HG03097 (cell line): ENCODE data around the gene KDELR3.
"Not testable (repeated sequence)": the region's sequence is repeated elsewhere in the genome, so short reads cannot be mapped to it uniquely, and the experiment has no call there.

Experiments used
- ATAC-seq: cut with Tn5 transposase; IDR thresholded peaks from one replicate; pipeline ENCODE4 v1.9.1; 2021; ENCODE audit not compliant: unreplicated experiment, low FRiP score

Gene KDELR3

DNA sequence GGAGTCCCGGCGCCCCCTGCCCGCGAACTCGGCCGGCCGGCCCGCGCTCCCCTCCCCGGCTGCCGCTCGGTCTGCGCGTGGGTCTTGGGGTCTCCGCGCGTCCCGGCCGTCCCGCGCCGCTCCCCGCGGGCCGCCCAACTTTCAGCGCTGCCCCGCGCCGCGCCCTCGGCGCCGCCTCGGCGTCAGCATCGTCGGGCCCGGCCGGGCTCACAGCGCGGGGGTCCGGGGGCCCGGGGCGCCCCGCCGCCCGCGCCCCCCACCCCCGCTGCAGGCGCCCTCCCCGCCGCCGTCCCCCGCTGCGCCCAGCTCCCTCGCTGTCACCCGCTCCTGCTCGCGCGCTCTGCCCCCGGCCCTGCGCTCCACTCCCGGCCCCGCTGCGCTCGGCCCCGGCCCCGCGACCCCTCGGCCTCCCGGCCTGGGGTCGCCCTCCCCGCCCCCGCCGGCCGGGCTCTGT lies 12.8 kb upstream of the KDELR3 start, which contains the start of gene KCNJ4:
TSS of gene KCNJ4 (minus strand) at position 124 of the 454 bp plus-strand sequence. CDS start 27,067 bp downstream, outside the sequence.
- ATAC-seq = no peak

GRCh38 chr22:38455530-38456271 lies 12.2 kb upstream of the KDELR3 start:
- no peak for ATAC-seq

DNA sequence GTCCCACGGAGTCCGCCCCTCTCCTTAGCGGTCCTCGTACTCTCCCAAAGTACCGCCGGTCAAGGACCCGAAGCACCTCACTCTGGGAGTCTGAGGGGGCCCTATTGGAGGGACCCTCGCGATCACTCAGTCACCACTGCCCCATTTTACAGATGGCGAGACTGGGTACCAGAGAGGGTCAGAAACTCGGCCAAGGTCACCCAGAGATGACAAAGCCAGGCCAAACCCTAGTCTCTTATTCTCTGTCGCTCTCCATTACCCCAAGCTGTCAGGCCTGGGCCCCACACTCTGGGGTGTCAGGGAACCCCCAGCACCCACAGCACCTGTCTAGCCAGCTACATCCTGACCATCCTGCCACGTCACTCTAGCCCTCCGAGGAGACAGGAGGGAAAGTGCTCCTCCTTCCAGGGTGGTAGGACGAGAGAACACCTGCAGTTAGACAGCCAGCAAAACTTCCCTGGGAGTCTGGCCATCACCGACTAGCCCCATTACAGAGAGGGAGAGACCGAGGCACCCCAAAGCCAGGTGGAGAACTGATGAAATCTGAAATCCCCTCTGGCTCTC lies 11.5 kb upstream of the KDELR3 start:
- no peak for ATAC-seq

- ATAC-seq = no peak
Observed at GRCh38 chr22:38456841-38457699, 10.8 kb upstream of the KDELR3 start.

- ATAC-seq = no peak
Observed at GRCh38 chr22:38460426-38460840, 7.5 kb upstream of the KDELR3 start.

- ATAC-seq = no peak
Observed at GRCh38 chr22:38461057-38461413, 6.9 kb upstream of the KDELR3 start.

- no peak for ATAC-seq
Observed at GRCh38 chr22:38461414-38462081, 6.3 kb upstream of the KDELR3 start.

GRCh38 chr22:38462960-38463784 lies 4.7 kb upstream of the KDELR3 start:
- no peak for ATAC-seq

DNA sequence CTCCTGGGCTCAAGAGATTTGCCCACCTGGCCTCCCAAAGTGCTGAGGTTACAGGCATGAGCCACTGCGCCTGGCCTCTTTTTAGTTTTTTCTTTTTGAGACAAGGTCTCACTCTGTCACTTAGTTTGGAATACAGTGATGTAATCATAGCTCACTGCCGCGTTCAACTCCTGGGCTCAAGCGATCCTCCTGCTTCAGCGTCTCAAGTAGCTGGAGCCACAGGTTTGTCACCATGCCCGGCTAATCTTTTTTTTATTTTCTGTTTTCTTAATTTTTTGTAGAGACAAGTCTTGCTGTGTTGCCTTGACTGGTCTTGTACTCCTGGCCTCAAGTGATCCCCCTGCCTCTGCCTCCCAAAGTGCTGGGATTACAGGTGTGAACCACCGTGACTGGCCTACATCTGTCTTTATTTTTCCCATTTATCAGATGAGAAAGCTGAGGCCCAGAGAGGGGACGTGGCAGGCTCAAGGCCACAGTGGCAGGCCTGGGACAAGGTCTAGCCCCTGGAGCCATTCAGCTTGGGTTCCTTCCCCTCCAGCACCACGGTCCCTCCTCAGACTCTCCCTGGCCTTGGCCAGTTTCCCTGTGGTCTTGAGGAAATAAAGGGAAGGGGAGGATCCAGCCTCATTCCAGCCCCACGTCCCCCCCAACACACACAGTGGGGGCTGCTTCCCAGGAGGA lies 2.8 kb upstream of the KDELR3 start:
- ATAC-seq = no peak

GRCh38 chr22:38465673-38466490 lies 2.0 kb upstream of the KDELR3 start:
- no peak for ATAC-seq

GRCh38 chr22:38467438-38467903 lies 425 bp upstream of the KDELR3 start:
- no peak for ATAC-seq

DNA sequence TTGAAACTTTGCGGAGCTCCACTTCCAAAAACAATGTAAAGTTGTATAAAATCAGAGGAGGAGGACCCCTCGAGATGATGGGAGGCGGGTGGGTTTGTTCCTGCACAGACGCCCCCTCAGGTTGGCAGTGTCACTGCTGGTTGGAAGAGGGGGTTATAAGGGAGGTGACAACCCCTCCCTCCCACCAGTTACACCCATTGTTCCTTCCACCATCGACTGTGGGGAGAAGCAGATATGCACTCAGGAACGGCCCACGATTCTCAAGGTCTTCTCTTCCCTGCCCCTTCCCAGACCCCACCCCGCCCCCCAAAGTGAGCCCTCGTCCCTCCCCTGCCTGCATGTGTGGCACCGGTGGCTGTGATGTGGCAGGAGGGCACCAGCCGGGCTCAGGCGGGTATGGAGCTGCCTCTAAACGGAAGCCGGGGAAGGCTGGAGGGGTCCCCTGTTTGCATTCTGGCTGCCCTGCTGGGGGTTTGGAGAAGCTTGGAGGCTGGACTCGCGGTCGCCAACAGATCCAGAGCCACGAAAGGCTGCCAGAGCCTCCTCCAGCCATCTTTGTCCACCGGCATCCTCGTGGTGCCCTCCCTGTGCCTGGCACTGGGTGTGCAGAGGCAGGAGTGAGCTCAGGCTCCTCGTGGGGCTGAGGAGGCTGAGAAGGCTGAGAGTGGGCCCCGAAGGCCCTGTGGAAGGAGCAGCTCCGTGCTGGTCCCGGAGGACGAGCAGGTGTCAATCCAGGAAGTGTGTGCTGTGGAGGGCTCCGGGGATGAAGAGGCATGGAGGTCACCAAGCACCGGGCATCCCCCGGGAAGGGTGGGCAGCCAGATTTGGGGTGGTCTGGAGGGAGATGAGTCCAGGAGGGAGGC lies 778 bp downstream of the KDELR3 start:
- ATAC-seq = no peak

DNA sequence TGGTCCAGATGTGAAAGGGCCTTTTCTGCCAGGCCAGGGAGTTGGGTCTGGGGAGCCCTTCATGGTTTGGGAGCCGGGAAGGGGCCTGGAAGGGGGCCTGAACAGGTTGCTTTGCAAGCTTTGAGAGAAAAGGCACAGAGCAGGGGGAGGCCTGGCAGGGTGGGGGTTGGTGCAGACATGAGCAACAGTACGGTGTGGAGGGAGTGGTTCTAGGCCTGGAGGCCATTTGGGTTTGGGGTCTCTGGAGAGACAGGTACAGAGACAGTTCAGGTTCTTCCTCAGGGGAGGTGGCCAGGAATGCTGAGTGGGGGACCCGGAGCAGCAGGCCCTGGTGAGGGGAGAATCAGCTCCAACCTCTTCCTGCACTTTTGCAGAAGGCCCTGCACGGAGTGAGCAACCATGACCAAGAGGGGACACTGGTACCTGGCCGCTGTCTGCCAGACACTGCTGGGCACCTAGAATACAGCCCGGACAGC lies 1.4 kb downstream of the KDELR3 start:
- no peak for ATAC-seq

- ATAC-seq = not testable (repeated sequence)
Observed at GRCh38 chr22:38470179-38470578, 2.3 kb downstream of the KDELR3 start.

DNA sequence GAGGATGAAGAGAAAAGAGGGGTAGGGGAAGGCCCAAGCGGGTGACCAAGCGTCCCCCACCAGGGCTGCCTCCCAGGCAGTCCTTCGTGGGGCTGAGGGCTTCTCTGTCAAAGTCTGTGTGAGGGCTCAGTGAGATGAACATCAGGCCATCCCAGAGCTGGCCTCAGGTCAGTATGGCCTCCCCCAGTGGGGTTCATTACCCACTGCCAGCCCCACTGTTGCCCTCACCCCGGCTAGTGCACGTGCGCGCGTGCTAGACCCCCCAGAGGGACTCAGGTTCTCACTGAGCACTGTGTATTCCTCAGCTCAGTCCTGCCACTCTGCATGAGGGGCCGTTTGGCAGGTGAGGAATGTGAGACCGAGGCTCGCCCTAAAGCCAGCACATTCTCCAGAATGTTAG lies 3.3 kb downstream of the KDELR3 start:
- ATAC-seq = no peak

DNA sequence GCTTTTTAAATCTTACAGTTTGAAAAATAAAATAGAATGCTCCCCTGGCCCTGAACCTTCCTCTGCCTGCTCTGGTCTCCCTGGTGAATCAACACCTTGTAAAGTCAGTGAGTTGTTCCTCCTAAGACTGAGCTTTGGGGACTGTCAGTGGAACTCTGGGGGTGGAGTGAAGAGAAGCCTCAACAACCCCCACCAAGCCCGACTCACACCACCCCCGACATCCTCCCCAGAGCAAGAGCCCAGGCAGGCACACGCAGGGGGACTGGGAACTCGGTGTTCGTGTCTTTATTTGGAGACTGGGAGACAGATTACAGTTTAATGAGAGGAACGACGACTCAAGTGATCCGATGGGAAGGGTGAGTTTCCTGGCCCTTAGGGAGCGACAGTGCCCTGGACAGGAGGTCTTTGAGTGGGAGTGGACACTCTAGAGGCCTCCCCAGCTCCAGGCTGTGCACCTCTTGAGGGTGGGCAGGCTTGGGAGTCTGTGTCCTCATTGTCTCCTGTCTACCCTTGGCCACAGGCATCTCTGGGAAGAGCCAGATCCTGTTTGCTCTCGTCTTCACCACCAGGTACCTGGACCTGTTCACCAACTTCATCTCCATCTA lies 6.2 kb downstream of the KDELR3 start:
- no peak for ATAC-seq

GRCh38 chr22:38477585-38477984 lies 9.7 kb downstream of the KDELR3 start:
- ATAC-seq = no peak
